ENCODE data around the gene LGR6.

DNA sequence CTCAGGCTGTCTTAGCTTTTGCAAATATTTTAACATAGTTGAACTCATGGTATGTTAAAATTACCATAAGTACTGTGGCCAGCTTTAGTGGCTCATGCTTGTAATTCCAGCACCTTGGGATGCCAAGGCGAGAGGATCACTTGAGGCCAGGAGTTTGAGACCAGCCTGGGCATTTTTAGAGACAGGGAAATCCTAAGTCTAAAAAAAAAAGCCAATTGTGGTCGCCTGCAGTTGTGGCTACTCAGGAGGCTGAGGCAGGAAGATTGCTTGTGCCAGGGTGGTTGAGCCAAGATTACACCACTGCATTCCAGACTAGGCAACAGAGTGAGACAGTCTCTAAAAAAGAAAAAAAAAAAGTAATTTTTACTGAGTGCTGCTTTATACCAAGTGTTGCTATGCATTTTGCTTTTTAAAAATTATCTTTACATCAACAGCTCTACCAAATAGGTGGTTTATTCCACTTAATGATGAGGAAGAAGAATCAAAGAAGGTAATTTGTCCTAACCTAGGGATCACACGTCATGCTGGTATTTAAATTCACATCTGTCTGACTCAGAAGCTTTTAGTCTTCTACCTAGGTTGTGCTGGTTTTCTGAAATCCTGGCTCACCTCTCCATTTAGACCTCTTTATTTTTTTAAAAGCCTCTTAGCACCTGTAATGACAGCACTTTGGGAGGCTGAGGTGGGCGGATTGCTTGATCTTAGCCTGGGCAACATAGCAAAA is 171.7 kb downstream of the LGR6 start:
- TF ChIP-seq, protein P1, sequence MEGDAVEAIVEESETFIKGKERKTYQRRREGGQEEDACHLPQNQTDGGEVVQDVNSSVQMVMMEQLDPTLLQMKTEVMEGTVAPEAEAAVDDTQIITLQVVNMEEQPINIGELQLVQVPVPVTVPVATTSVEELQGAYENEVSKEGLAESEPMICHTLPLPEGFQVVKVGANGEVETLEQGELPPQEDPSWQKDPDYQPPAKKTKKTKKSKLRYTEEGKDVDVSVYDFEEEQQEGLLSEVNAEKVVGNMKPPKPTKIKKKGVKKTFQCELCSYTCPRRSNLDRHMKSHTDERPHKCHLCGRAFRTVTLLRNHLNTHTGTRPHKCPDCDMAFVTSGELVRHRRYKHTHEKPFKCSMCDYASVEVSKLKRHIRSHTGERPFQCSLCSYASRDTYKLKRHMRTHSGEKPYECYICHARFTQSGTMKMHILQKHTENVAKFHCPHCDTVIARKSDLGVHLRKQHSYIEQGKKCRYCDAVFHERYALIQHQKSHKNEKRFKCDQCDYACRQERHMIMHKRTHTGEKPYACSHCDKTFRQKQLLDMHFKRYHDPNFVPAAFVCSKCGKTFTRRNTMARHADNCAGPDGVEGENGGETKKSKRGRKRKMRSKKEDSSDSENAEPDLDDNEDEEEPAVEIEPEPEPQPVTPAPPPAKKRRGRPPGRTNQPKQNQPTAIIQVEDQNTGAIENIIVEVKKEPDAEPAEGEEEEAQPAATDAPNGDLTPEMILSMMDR (IDR thresholded peaks at IDR 0.05; ENCODE audit: poor library complexity, severe bottlenecking): no peak
- TF ChIP-seq POLR2AphosphoS5 (IDR thresholded peaks at IDR 0.05) (no peak), SMC3 (conservative IDR thresholded peaks at IDR 0.05; ENCODE audit: poor library complexity) (no peak), EZH2 (IDR thresholded peaks at IDR 0.05; ENCODE audit: borderline replicate concordance, insufficient read depth, low read length, poor library complexity, severe bottlenecking) (no peak)
- TF ChIP-seq, protein P2, sequence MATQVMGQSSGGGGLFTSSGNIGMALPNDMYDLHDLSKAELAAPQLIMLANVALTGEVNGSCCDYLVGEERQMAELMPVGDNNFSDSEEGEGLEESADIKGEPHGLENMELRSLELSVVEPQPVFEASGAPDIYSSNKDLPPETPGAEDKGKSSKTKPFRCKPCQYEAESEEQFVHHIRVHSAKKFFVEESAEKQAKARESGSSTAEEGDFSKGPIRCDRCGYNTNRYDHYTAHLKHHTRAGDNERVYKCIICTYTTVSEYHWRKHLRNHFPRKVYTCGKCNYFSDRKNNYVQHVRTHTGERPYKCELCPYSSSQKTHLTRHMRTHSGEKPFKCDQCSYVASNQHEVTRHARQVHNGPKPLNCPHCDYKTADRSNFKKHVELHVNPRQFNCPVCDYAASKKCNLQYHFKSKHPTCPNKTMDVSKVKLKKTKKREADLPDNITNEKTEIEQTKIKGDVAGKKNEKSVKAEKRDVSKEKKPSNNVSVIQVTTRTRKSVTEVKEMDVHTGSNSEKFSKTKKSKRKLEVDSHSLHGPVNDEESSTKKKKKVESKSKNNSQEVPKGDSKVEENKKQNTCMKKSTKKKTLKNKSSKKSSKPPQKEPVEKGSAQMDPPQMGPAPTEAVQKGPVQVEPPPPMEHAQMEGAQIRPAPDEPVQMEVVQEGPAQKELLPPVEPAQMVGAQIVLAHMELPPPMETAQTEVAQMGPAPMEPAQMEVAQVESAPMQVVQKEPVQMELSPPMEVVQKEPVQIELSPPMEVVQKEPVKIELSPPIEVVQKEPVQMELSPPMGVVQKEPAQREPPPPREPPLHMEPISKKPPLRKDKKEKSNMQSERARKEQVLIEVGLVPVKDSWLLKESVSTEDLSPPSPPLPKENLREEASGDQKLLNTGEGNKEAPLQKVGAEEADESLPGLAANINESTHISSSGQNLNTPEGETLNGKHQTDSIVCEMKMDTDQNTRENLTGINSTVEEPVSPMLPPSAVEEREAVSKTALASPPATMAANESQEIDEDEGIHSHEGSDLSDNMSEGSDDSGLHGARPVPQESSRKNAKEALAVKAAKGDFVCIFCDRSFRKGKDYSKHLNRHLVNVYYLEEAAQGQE (IDR thresholded peaks at IDR 0.05; ENCODE audit: borderline replicate concordance): no peak
